GM19035 (cell line): ENCODE measurements around the gene GDAP2.
"Not testable (repeated sequence)": the region's sequence is repeated elsewhere in the genome, so short reads cannot be mapped to it uniquely, and the experiment has no call there.

Source experiments
- ATAC-seq: cut with Tn5 transposase; IDR thresholded peaks from one replicate; pipeline ENCODE4 v1.9.1; 2021; ENCODE audit not compliant: unreplicated experiment

GDAP2 gene

GRCh38 chr1:117929343-117930172 lies at the start of gene GDAP2, which contains the start of gene WDR3:
TSS of gene GDAP2 (minus strand) at chr1:117929621. CDS start at chr1:117920357, 9,264 bp downstream.
TSS of gene WDR3 (plus strand) at chr1:117929739. CDS start at chr1:117933320, 3,581 bp downstream.
- ATAC-seq, result peak; percentile 95

DNA sequence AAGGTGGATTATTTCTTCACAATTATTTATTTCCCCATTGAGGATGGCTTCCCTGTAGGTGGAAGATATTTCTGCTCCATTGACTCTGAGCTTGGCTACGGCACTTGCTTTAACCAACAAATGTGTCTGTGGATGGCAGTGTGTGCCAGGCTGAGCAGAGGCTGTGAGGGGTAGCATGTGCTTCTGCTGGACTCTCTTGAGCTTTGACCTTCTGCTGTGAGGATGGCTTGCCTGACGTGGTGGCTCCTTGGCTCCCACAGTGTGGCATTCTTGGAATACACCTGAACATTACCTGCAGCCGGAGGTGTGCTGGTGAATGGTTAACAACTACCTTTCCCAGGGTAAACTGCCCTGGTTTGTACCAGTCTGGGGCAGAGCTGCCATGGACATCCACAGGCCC lies 47.0 kb upstream of the GDAP2 start:
- ATAC-seq, result no peak

DNA sequence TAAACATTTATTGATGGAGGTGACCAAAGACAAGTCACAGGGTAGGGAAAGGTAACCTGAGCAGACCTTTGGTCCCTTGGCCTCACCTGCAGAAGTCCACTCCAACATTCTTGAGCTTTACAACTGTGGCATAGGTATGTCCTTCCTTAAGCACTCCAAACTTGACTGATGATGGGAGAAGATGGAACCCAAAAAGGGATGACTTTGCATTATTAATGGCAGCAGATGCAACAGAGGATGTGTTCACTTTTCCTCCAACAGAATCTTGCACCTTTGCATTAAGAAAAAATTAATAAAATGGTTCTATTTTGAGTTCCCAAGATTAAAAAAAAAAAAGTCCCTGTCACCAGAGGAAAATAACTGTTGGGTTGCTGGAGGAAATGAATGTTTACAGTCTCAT lies 42.4 kb upstream of the GDAP2 start:
- no peak for ATAC-seq

DNA sequence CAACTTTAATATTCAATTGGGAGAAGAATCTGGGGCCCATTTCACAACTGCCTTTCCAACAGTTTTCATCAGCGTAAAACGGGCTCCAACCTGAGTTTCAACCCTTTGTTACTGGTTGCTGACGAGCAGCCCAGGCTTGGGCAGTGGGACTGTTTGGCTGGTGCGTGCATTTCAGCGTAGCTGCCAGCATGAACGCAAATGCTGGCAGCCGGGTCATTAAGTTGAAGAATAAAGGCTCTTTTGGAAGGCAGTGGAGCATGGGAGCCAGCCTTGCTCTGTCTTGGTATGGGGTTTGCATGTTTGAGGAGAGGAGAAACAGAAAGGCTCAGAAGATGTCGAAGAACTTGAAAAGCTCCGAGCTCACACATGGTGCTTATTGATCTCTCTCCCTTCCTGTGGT lies 40.8 kb upstream of the GDAP2 start:
- ATAC-seq, result no peak

DNA sequence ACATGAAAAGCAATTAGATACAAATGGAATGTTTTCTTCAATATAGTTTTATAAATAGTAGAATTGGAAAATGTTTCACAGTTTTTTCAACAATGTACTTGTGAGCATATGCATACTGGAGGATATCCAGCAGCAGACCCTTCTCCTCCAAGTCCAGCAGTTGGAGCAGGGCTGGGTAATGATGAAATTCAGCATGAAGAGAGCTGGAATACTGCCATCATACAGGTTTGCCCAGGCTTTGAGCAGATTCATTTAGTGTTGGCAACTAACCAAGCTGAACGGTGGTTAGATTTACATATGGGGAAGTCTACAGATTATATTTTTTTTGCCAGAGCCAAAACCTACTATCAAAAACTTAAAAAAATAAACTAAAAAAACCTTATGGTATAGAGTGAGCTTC lies 38.5 kb upstream of the GDAP2 start:
- no peak for ATAC-seq

DNA sequence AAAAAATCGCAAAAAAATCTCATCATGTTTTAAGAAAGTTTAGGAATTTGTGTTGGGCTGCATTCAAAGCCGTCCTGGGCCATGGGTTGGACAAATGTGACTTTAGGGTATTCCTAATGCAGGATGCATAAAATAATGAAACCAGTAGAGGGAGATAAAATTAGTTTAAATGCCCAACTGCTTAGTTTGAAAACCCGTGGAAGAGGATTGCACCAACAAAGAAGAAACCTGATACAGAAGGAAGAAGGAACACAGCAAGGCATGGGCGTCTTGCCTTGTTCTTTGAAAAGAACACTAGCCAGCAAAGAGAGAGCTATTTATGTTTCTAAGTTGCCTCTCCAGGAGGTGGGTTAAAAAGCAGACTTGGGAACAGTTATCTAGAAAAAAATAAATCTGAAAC lies 38.1 kb upstream of the GDAP2 start:
- ATAC-seq, result no peak

DNA sequence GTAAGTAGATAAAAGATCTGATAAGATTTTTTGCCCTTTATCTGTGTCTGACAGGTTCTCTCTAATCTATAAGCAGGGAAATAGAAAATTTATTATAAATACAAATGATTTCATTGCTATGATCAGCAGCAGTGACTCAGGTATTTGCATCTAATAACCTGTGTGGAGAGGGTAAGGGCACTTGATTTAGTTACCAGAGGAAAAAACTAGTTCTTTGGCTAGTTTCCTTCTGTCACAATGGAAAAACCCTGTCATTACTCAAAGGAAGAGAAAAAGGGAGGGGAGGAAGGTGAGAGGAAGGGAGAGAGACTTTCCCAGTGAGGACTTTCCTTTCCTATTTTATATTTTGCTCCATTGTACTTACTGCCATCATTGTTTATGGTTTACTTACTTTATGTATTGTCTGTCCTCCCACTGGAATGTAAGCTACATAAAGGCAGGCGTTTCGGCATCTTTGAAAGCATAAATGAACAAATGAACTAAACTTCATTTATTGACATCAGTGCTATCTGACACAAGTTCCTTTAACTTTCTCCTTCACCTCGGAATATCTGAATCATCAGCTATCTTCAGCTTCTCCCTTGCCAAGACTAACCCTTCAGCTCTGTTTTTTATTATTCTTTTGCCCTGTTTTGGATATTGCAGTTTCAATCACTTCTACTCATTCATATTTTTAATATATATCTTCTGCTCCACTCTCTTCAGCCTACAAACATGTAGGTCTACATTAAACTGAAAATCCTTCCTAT lies 35.0 kb upstream of the GDAP2 start:
- no peak for ATAC-seq

GRCh38 chr1:117959364-117959763 lies 29.9 kb upstream of the GDAP2 start:
- ATAC-seq, result no peak

DNA sequence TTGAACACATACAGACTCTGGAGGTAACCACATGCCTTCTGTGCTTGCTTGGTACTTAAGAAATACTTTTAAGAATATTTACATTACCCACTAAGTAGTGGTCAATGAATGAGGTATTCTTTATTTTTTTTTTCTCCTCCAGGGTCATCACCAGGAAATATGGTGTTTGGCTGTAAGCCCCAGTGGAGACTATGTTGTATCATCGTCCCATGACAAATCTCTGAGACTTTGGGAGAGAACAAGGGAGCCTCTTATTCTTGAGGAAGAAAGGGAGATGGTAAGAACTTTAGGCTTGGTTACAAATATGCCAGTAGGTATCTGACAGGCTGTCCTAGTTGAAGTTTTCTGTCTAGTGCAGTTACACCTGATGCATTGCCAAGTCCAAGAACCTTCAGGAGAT lies 23.0 kb upstream of the GDAP2 start:
- ATAC-seq, result no peak

DNA sequence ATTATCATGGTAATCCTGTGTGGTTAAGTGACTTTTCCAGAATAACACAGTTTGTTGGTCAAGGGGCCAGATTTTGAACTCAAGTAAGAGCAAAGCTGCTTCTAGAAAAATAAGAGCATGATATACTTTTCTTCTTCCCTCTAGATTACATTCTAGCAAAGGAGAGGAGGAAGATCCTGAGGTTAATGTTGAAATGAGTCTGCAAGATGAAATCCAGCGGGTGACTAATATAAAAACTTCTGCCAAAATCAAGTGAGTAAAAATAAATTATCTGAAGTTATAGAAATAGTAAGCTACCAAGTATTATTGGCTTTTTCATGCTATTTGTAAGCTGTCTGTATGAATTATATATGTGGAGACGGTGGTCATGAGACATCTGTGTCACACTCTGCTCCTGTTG lies 12.9 kb upstream of the GDAP2 start:
- no peak for ATAC-seq

- no peak for ATAC-seq
These were observed 4.3 kb upstream of the GDAP2 start for GRCh38 chr1:117933769-117934168.

DNA sequence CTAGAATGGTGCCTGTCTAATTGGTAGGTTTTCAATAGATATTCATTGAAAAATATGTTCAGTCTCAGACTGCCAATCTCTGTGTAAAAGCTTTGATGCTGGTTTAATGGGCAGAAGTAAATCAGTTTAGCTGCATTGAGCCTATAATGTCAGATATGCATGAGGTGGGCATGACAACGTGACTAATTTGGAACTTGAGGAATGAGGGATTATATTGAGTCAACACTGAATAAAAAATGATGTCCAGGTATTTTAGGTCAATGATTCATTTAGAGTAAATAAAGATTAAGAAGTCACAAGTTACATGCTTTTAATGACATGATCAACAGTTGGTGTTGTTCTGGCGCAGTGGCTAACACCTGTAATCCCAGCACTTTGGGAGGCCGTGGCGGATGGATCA lies 3.2 kb upstream of the GDAP2 start:
- ATAC-seq, result no peak

DNA sequence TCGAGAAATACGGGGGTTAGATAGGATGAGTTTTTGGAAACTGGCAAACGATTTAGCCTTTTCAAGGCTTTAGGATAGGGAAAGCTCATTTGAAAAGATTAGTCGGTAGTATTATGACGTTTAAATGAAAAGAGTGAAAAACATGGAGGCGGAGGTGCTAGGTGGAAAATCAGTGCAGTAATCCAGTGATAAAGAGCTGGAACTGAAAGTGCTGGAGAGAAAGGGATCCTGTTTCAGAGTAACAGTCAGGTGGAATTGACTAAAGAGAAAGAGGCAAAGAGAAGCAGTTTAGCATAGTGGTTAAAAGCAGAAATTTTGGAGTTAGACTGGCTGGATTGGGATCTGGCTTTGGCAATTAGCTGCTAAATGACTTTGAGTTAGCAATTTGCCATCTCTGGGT lies 1.1 kb upstream of the GDAP2 start:
- no peak for ATAC-seq

DNA sequence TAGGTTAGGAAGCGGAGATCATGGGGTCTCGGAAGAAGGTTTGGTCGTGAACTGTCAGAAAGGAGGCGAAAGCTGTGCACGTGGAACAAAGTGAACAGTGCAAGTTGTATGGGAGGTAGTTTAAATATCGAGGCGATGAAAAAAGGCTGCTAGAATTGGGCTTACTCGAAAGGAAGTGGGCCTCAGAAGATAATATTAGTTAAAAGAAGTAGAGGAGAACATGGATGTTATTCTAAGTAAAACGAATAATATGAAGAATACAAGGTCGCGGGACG lies 689 bp upstream of the GDAP2 start:
- no peak for ATAC-seq

GRCh38 chr1:117928881-117929342 lies 509 bp downstream of the GDAP2 start:
- peak; percentile 36 for ATAC-seq

GRCh38 chr1:117925981-117926380 lies 3.4 kb downstream of the GDAP2 start:
- no peak for ATAC-seq

DNA sequence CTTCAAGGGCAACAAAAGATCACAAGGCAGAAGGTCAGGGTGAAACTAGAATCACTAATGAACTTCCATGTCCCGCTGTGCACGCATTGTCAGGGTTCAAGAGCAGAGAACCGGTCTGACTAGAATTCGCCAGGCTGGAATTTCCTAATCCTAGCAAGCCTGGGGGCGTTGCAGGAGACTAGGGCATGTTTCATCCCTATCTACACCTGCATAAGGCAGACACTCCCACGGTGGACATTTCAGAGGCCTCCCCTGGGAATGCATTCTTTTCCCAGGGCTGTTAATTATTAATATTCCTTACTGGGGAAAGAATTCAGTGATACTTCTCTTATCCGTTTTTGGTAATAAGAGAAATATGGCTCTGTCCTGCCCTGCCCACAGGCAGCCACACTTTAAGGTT lies 6.7 kb downstream of the GDAP2 start:
- not testable (repeated sequence) for ATAC-seq

GRCh38 chr1:117921991-117922390 lies 7.4 kb downstream of the GDAP2 start:
- ATAC-seq, result no peak

DNA sequence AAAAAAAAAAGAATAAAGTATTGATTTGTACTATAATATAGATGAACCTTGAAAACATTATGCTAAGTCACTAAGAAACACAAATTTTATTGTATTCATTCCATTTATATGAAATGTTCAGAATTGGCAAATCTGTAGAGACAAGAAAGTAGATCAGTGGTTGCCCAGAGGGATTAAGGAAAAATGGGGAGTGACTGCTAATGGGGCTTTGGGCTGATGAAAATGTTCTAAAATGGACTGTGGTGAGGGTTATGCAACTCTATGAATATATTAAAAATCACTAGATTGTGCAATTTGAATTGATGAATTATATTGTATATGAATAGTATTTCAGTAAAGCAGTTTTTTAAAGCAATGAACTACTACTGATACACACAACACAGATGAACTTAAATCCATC lies 10.0 kb downstream of the GDAP2 start:
- no peak for ATAC-seq

DNA sequence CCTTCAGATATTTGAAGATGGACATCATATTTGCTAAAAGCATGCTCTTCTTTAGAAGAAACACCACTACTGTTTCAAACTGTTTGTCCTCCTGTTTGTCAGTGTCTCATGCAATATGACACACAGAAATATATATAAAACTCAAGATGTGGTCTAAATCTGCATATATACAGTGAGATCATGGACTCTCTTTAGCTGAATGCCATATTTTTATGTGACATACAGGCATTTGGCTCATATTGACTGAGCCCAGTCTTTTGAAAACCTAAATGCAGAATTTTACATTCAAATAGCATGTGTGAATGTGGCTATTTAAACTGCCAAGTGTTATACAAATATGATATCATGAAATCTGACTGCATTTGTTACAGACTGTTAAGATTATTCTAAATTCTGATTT lies 18.4 kb downstream of the GDAP2 start:
- no peak for ATAC-seq

DNA sequence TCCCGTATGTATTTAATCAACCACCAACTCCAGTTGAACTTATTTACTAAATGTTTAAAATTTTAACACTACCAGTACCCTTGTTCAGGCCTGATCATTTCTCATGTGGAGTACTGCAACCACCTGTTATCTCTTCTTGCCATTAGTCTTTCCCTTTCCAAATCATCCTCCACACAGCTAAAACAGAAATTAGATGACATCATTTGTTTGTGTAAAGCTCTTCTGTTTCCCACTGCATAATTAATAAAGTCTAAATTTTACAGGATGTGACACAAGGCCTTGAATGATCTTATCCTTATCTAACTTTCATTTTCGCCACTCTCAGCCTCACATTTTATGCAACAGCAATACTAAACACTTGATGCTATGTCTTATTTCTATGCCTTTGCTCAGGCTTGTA lies 24.4 kb downstream of the GDAP2 start:
- no peak for ATAC-seq

DNA sequence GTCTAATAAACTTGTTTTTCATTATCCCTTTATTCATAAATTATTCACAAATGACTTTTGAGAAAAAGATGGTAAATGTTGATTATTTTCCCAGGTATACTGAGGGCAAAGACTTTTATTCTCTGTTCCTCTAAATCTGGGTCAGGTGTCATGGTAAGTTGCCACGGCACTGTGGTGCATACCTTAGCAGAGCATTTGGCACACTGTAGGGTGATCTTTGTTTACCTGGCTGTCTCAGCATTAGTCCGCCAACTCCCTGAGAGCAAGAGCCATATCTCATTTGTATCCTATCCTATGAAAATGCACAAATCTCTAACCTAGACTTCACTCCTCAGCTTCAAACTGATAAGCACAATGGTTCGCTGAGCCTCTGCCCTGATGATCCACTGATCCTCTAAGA lies 24.9 kb downstream of the GDAP2 start:
- ATAC-seq, result no peak
